ENCODE measurements around the gene EFHC1.

Gene EFHC1

GRCh38 chr6:52544602-52545405 is 124.7 kb downstream of the EFHC1 start:
- no peak for DNase-seq

- DNase-seq: no peak
Observed at GRCh38 chr6:52545406-52546119, 125.4 kb downstream of the EFHC1 start.

DNA sequence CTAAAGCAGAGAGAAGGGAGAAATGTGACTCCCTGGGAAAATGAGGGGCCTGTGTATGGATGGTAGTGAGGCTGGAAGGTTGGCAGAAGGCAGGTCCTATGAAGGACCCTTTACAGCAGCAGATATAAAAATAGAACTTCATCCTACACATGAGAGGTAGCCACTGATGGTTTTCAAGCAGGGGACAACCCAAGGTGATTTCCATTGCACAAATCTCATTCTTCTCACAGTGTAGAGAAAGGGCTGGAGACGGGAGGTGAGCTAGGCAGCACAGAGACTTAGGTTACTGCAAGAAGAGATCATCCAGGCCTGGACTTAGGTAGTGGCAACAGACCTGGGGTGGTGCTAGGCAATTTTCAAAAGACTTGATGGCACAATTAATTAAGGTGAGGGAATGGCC is 126.0 kb downstream of the EFHC1 start:
- no peak for DNase-seq

DNA sequence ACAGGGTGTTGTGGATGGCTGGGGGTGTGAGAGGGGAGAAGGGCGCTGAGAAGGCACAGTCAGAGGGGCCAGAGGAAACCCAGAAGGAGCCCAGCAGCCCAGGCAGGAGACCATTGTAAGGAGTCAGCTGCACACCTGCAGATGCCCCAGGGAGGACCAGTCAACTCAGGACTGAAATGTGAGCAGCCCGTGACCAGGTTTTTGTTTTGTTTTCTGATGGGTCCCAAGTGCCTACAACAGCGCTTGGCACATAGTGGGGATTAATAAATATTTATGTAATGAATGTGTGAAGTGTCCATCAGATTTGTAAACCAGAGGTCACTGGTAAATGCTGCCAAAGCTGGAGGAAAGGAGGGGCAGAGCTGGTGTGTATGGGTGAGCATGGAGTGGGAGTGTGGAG is 126.5 kb downstream of the EFHC1 start:
- no peak for DNase-seq

DNA sequence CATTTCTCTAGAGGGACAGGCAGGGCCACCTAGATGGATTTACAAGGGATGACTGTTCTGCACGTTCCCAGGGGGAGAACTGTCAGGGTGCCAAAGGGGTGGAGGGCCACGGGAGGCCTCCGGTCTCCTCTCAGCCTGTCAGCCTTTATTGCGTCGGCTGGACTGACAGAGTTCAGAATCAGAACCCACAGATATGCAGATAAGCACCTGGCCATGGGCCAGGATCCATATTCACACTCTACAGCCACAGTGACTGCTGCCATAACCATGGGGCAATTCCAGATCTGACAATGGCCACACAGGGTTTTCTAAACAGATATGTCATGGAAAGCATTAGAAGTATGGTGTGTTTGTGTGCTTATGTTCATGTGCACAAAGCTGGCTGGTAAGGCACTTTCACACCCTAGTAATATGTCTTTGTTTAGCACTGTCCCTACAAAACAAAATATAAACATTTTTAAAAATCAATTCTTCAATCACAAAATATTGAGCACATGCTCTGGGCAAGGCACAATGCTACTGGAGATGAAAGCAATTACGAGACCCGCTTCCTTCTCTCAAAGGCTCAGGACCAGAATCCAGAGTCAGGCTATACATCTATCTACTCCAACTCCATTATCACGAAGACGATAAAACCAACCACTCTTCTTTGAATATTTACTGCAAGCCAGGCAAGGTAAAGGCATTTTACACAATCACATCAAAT is 127.7 kb downstream of the EFHC1 start:
- DNase-seq: no peak

DNA sequence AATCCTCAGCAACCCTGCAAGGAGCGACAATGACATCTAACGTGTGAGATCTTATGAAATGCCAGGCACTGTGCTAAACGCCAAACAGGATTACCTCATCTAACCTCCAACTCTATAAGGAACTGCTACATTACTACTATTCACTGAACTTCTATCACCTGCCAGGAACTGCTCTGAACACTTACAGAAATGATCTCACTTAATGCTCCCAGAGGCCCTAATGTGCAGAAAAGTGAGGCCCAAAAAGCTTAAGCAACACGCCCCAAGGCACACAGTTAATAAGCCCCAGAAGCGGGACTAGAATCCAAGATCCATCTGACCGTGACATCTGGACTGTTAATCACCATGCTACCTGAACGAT is 128.2 kb downstream of the EFHC1 start:
- no peak for DNase-seq

GRCh38 chr6:52548999-52549398 is 128.9 kb downstream of the EFHC1 start:
- no peak for DNase-seq

DNA sequence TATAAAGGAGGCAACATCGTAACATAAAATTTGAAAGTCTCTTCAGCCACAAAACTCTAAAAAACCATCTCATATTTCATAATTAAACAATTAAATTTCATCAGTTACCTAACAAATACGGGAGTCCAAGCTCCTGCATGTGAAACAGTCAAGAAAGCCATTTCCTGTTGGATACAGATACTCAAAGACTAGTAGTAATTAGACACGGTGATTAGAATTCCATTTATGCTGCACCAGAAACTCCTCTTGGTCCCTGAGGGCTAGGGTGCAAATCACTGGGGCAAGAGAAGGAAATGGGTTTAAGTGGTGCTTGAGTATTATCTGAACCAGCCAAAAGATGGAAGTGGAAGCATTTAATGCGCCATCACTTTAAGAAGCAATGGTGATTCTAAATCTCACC is 129.3 kb downstream of the EFHC1 start:
- peak in 2 of 3 experiments; percentile 20 to 62 for DNase-seq

- DNase-seq: peak in 2 of 3 experiments; percentile 3 to 11
Observed at GRCh38 chr6:52550014-52550575, 130.0 kb downstream of the EFHC1 start.

DNA sequence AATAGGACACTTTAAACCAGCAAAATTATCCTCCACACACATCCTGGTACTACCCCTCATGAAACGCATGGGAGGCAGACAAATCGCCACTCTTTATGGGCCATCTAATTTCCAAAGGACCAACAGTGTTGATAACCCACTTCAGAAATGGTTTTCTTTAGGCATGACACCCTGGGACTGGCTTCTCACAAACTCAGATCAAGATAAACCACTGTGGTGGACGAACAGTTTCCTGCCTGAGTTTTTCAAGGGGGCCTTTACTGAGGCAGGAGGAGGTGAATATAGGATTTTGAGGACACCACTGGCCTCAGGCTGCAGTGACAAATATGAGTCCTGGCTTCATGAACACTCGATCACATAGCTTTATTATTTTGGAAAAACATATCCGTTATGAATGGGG is 130.7 kb downstream of the EFHC1 start:
- no peak for DNase-seq

- DNase-seq: peak; percentile 78 to 96 (median 83)
Observed at GRCh38 chr6:52551483-52552277, 131.5 kb downstream of the EFHC1 start.

GRCh38 chr6:52552278-52552643 is 132.1 kb downstream of the EFHC1 start:
- peak; percentile 9 to 77 (median 58) for DNase-seq

DNA sequence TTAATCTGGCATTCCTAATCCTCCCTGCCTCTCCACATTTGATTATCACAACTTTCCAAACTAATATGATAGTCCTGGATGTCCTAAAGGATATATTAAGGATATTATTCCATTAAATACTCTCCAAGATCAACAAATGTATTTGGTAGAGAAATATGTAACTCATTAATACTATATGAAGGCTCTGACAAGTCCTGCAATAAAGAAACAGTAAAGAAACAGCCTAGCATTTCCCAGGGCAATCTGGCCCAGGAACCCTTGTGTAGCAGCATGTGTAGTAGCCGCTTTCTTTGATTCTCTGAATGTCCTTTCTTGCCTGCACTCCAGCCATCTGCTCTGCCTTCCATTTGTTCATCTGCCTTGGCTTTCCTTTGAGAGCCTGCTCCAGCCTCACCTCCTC is 133.0 kb downstream of the EFHC1 start:
- DNase-seq: no peak

GRCh38 chr6:52553719-52554118 is 133.6 kb downstream of the EFHC1 start:
- DNase-seq: no peak

GRCh38 chr6:52554684-52555280 is 134.6 kb downstream of the EFHC1 start:
- DNase-seq: no peak

DNA sequence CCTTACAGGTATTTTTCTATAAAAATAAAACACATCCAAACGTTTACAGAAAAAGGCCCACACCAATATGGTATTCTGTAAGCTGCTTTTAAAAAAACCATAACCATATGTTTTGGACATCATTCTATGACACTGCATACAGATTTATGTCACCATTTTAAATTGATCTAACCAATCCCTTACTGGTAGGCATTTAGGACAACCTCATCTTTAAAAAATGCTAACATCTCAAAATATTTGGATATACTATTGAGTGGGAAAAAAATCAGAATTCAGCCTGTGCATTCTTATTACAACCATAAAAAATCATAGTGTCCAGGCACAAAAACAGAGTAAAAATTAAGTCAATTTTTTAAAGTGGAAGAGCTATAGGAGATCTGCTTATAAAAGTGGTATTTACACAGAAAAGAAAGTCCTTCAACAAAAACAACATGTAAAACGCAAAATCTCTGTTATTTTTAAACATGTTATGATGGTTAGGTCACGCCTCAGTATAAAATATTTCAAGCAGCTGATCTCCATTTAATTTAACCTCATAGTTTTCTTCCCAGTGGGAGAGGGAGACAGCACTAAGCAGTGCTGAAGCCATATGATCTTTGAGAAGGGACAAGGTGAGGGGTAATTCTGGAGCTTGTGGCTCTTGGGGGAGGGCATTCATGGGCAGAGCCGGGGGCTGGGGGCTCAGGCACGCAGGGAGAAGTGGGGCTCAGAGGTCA is 135.5 kb downstream of the EFHC1 start:
- DNase-seq: no peak

GRCh38 chr6:52557389-52558265 is 137.5 kb downstream of the EFHC1 start:
- no peak for DNase-seq

DNA sequence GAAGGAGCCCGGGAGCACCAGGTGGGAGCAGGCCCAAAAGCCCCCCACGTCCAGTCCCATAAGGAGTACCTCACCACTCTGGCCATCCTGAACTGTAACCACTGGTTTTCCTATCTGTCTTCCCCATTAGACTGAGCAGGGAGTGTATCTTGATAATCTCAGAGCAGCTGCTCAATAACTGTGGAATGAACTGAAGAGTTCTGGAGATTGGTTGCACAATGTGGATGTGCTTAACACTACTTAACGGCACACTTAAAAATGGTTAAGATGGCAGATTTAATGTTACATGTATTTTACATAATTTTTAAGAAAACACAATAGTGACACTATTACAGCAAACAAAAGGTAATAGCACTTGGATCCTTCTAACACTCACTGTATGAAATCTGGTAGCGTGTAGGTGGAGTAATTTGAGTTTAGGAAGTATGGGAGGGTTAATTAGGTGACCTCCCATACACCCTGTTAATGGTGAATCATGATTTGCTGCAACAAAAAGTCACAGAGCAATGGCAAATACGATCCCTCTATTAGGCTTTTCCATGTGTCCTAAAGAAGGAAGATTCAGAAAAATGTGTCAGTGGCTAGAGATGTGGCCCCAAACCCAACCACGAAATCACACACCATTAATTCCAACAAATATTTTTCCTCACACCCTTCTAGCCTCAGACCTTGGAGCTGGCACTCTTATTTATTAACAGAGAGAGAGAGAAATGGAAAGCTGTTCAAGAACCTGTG is 138.3 kb downstream of the EFHC1 start:
- DNase-seq: no peak

DNA sequence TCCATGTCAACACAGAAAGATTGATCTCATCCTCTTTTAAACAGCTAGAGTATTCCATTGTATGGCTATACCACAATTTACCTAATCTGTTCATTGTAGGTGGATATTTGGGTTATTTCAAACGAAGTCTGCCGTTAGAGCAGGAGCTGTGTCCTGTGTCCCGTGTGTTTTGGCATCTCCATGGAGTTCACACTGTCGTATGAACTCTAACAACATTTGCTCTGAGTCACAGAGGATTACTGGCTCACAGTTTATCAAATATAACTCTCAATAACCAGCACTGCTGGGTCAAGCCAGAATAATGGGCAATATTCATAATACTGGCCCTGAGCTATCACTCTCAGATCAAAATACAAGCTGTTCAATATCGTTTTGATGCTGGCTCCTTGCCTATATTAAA is 140.3 kb downstream of the EFHC1 start:
- DNase-seq: no peak

DNA sequence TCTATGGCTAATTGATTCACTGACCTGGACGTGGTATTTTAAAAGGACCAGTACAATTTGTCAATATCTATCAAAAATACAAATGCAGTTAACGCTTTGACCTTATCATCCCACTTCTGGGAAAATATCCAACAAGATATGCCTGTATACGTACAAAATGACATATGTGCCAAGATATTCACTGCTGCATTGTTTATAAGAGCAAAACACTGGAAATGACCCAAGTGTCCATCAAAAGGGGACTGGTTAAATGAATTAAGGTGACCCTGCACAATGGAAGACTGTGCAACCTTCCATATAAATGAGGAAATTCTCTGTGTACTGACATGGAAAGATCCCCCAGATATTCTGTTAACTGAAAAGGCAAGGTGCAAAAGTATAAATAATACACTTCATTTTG is 142.8 kb downstream of the EFHC1 start:
- DNase-seq: no peak

All from NCI-H1417 (cell line).